HG02943 (cell line): Measurements from ENCODE around the gene RAB23.

Source experiments
- ATAC-seq: cut with Tn5 transposase; IDR thresholded peaks from one replicate; pipeline ENCODE4 v1.9.1; 2021; ENCODE audit warnings: mild to moderate bottlenecking, low read depth, moderate library complexity; ENCODE audit not compliant: unreplicated experiment

Gene RAB23

DNA sequence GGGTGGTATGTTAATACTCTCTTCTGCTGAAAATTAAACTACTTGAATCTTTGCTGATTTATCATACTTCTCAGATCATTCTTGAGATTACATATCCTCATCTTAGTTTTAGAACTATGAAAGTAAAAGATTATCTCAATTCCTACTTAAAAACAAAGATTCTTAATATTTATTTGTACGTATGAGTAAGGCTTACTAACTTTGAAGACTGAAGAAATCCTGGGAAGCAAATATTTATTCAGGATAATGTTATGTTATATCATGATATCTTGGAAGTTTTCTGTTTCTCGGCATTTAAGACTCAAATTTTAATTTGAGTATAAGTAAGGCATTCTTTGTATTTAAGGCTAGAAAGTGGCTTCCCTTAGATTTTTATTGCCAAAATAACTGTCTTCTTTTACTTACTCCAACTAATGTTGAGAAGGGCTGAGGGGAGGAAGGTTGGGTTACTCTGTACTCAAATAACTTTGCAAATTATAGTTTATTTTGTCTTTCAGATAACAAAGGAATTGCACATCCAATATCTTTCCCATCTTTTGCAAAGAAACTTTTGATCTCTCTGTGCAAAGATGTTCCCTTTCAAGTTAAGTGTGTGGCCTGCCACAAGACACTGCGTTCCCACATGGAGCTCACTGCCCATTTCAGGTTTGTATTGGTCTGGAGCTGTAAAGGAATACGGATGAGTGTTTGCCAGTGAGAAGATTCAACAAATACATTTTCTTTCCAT lies 80.5 kb downstream of the RAB23 start:
- ATAC-seq: no peak

DNA sequence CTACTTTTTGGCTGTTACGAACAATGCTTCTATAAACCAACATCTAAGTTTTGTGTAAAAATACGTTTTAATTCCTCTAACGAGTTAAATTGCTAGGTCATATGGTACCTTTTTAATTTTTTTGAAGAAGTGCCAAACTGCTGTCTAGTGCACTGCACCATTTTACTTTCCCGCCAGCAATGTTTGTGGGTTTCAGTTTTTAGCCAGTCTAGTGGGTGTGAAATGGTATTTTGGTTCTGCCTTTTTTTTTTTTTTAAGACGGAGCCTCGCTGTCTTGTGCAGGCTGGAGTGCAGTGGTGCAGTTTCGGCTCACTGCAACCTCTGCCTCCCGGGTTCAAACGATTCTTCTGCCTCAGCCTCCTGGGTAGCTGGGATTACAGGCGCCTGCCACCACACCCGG lies 84.1 kb downstream of the RAB23 start:
- ATAC-seq: no peak

DNA sequence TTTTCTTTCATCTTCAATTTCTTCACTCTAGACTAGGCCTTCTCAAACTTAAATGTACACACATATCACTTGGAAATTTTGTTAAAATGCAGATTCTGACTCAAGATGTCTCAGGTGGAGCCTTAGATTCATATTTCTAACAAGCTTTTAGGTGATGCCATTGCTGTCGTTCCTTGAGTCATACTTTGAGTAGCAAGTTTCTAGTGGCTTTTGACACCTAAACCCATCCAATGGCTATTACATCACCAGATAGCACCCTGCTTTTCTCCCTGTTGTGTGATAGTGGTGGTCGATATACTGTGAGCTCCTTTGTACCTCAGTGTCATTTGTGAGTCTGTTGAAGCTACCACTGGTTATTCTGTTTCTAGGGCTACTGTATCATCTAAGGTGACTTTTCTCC lies 84.8 kb downstream of the RAB23 start:
- ATAC-seq: no peak
